H9 (cell line): ENCODE data around the gene ZPR1. TPM values are rescaled to one million over a fixed set of nuclear protein-coding genes. Genes with fewer than 3 reads are reported as not detected.

Experiments
- DNase-seq: peaks from one replicate; pipeline ENCODE4 v3.0.0-alpha.2; 2017
- H2AFZ ChIP-seq: one replicate; pipeline ENCODE4 v1.6.1; 2013; ENCODE audit warnings: mild to moderate bottlenecking, low read length, control low read depth, moderate library complexity
- H2AK5ac ChIP-seq: 2 replicates; pipeline ENCODE4 v1.6.1; 2013; ENCODE audit warnings: low read length, control low read depth, mixed read lengths; ENCODE audit not compliant: insufficient read length
- H2BK120ac ChIP-seq: one replicate; pipeline ENCODE4 v1.6.1; 2013; ENCODE audit warnings: low read depth, mild to moderate bottlenecking, low read length, control low read depth, inconsistent platforms; ENCODE audit not compliant: poor library complexity, severe bottlenecking
- H2BK12ac ChIP-seq: 2 replicates; pipeline ENCODE4 v1.6.1; 2013; ENCODE audit warnings: low read length, control low read depth, mixed read lengths, low read depth; ENCODE audit not compliant: insufficient read length
- H2BK15ac ChIP-seq: 2 replicates; pipeline ENCODE4 v1.6.1; 2013; ENCODE audit warnings: low read depth, low read length, control low read depth
- H2BK20ac ChIP-seq: one replicate; pipeline ENCODE4 v1.6.1; 2013; ENCODE audit warnings: low read depth, mild to moderate bottlenecking, low read length, control low read depth, inconsistent platforms; ENCODE audit not compliant: poor library complexity, severe bottlenecking
- H2BK5ac ChIP-seq: 2 replicates; pipeline ENCODE4 v1.6.1; 2013; ENCODE audit warnings: low read length, control low read depth, mixed read lengths; ENCODE audit not compliant: insufficient read length
- H3K14ac ChIP-seq: 2 replicates; pipeline ENCODE4 v1.6.1; 2013; ENCODE audit warnings: low read length, control low read depth; ENCODE audit not compliant: insufficient read depth
- H3K18ac ChIP-seq: 2 replicates; pipeline ENCODE4 v1.6.1; 2013; ENCODE audit warnings: low read depth, mild to moderate bottlenecking, mixed read lengths, low read length, control low read depth; ENCODE audit not compliant: insufficient read length
- H3K23ac ChIP-seq: 2 replicates; pipeline ENCODE4 v1.6.1; 2013; ENCODE audit warnings: low read length, control low read depth, mixed read lengths, low read depth; ENCODE audit not compliant: insufficient read length
- H3K23me2 ChIP-seq: 2 replicates; pipeline ENCODE4 v1.6.1; 2013; ENCODE audit warnings: low read depth, mild to moderate bottlenecking, mixed read lengths, low read length, control low read depth; ENCODE audit not compliant: insufficient read length, poor library complexity, severe bottlenecking
- H3K27ac ChIP-seq: 2 replicates; pipeline ENCODE4 v1.5.1; 2013; ENCODE audit warnings: low read length, control low read depth, mixed read lengths, low read depth; ENCODE audit not compliant: insufficient read length
- H3K27me3 ChIP-seq: 2 replicates; pipeline ENCODE4 v1.6.1; 2013; ENCODE audit warnings: low read length, control low read depth, inconsistent platforms; ENCODE audit not compliant: insufficient read depth
- H3K4ac ChIP-seq: 2 replicates; pipeline ENCODE4 v1.6.1; 2013; ENCODE audit warnings: low read depth, mild to moderate bottlenecking, control low read depth, inconsistent platforms, low read length, moderate library complexity
- H3K4me1 ChIP-seq: 2 replicates; pipeline ENCODE4 v1.6.1; 2013; ENCODE audit warnings: low read length, control low read depth, inconsistent platforms; ENCODE audit not compliant: insufficient read depth
- H3K4me2 ChIP-seq: 2 replicates; pipeline ENCODE4 v1.6.1; 2013; ENCODE audit warnings: low read length, control low read depth, mixed read lengths; ENCODE audit not compliant: insufficient read length, insufficient read depth
- H3K56ac ChIP-seq: 2 replicates; pipeline ENCODE4 v1.6.1; 2013; ENCODE audit warnings: low read depth, mild to moderate bottlenecking, mixed read lengths, low read length, control low read depth; ENCODE audit not compliant: insufficient read length
- H3K79me1 ChIP-seq: 2 replicates; pipeline ENCODE4 v1.6.1; 2013; ENCODE audit warnings: low read depth, mild to moderate bottlenecking, moderate library complexity, low read length, control low read depth, inconsistent platforms; ENCODE audit not compliant: insufficient read depth, poor library complexity, severe bottlenecking
- H3K79me2 ChIP-seq: 2 replicates; pipeline ENCODE4 v1.6.1; 2013; ENCODE audit warnings: low read length, control low read depth, inconsistent platforms; ENCODE audit not compliant: insufficient read depth
- H3K9ac ChIP-seq: 2 replicates; pipeline ENCODE4 v1.6.1; 2013; ENCODE audit warnings: low read length, control low read depth, mixed read lengths; ENCODE audit not compliant: insufficient read length; ENCODE audit errors: extremely low read depth
- H3K9me3 ChIP-seq: one replicate; pipeline ENCODE4 v1.6.1; 2013; ENCODE audit warnings: low read depth, low read length, inconsistent platforms; ENCODE audit not compliant: control insufficient read depth
- H3T11ph ChIP-seq: one replicate; pipeline ENCODE4 v1.6.1; 2013; ENCODE audit warnings: mild to moderate bottlenecking, low read length, control low read depth, inconsistent platforms
- H4K20me1 ChIP-seq: one replicate; pipeline ENCODE4 v1.6.1; 2013; ENCODE audit not compliant: control insufficient read depth, insufficient read length, insufficient read depth
- H4K5ac ChIP-seq: 2 replicates; pipeline ENCODE4 v1.6.1; 2013; ENCODE audit warnings: low read depth, mild to moderate bottlenecking, mixed read lengths, low read length, control low read depth; ENCODE audit not compliant: insufficient read length
- H4K8ac ChIP-seq: replicated peaks from 2 replicates; pipeline ENCODE4 v1.6.1; 2013; ENCODE audit warnings: low read length, control low read depth, mixed read lengths, low read depth; ENCODE audit not compliant: insufficient read length
- H4K91ac ChIP-seq: 2 replicates; pipeline ENCODE4 v1.6.1; 2013; ENCODE audit warnings: low read depth, mild to moderate bottlenecking, moderate library complexity, mixed read lengths, low read length, control low read depth; ENCODE audit not compliant: insufficient read length
- H3K27ac Mint-ChIP-seq, 3 experiments: 2 replicates in 2 of 3; 3 replicates in 1 of 3; pipeline ENCODE4 v1.8.0; 2020 to 2021; ENCODE audit warnings: mixed read lengths in 3 of 3, mild to moderate bottlenecking in 1 of 3, moderate library complexity in 1 of 3
- H3K27me3 Mint-ChIP-seq: 2 replicates; pipeline ENCODE4 v1.8.0; 2021; ENCODE audit warnings: low read depth, mild to moderate bottlenecking, moderate library complexity, mixed read lengths
- H3K36me3 Mint-ChIP-seq, 3 experiments: 2 replicates in 2 of 3; 3 replicates in 1 of 3; pipeline ENCODE4 v1.8.0; 2020 to 2021; ENCODE audit warnings: low read depth in 3 of 3, mixed read lengths in 3 of 3; ENCODE audit not compliant: insufficient read depth in 1 of 3
- H3K4me1 Mint-ChIP-seq, 2 experiments: 2 replicates each; pipeline ENCODE4 v1.8.0; 2020; ENCODE audit warnings: mixed read lengths in 2 of 2
- H3K4me3 Mint-ChIP-seq, 2 experiments: 2 replicates in 1 of 2; 3 replicates in 1 of 2; pipeline ENCODE4 v1.8.0; 2020 to 2021; ENCODE audit warnings: mild to moderate bottlenecking in 2 of 2, mixed read lengths in 2 of 2, moderate library complexity in 1 of 2
- H3K9me3 Mint-ChIP-seq, 2 experiments: 2 replicates in 1 of 2; 3 replicates in 1 of 2; pipeline ENCODE4 v1.8.0; 2020; ENCODE audit warnings: mild to moderate bottlenecking in 2 of 2, mixed read lengths in 2 of 2, moderate library complexity in 1 of 2
- WGBS: extraction: QIAGEN DNeasy Blood & Tissue Kit; methylation state at CpG from one replicate; pipeline ENCODE4 v1.1.7; 2013; ENCODE audit warnings: missing lambda C conversion rate, low lambda C conversion rate, mixed read lengths; ENCODE audit not compliant: insufficient read length; ENCODE audit errors: extremely low coverage; 5-methylcytosine and 5-hydroxymethylcytosine counted together
- total RNA-seq: library from RNA; stranded (reverse); gene quantifications from 2 replicates; pipeline ENCODE4 v1.2.1, GENCODE V29; 2021
- TF ChIP-seq, protein P1 (sequence below): fragments of 200-600 bp; sonication (generic); conservative IDR thresholded peaks from 3 replicates; pipeline ENCODE4 v1.8.0; 2021; ENCODE audit warnings: antibody characterized with exemption, mild to moderate bottlenecking

Gene ZPR1
- total RNA-seq, 1 experiment from 2014 or later: 82.0 TPM

DNA sequence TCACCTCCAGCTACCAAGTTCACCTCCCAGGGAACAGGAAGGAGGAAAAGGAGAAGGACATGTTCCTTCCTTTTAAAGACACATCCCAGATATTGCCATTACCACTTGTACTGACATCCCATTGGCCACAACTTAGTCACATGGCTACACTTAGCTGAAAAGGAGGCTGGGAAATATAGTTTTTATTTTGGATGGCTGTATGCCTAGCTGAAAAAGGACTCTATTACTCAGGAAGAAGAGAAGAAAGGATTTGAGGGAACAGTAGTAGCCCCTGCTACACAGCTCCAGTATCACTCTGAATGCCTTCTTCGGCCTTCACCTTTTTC, 5.9 kb upstream of the ZPR1 start:
- Histone ChIP-seq H2BK20ac (no peak overlapping the region), H3K56ac (no peak overlapping the region), H4K5ac (no peak overlapping the region), H3K79me2 (no peaks in the 10 kb centered on the region), H2AFZ (no peak overlapping the region), H3K79me1 (no peaks in the 10 kb centered on the region), H3K4me1 (no peaks in the 10 kb centered on the region; the same call in 1 of the 2 replicates), H3K9me3 (no peaks in the 10 kb centered on the region), H3K27ac (no peak overlapping the region), H3K9ac (no peak overlapping the region), H3K23ac (no peak overlapping the region), H4K20me1 (no peaks in the 10 kb centered on the region), H2BK12ac (no peak overlapping the region), H2BK120ac (no peak overlapping the region), H2BK5ac (no peak overlapping the region), H3K4ac (no peak overlapping the region), H4K91ac (no peak overlapping the region), H3K4me2 (no peak overlapping the region), H4K8ac (no peak overlapping the region), H3K18ac (no peak overlapping the region), H2AK5ac (no peak overlapping the region), H3K23me2 (no peaks in the 10 kb centered on the region), H3K14ac (no peak overlapping the region), H3K27me3 (no peaks in the 10 kb centered on the region; the same call in 1 of the 2 replicates), H2BK15ac (no peak overlapping the region), H3T11ph (no peak overlapping the region)
- Mint-ChIP-seq H3K4me3 (no peak overlapping the region), H3K4me1 (peaks cover 9 to 19% of the 10 kb centered on the region in 2 experiments), H3K27me3 (peaks cover 20% of the 10 kb centered on the region), H3K9me3 (no peaks in the 10 kb centered on the region), H3K27ac (no peak overlapping the region), H3K36me3 (no peaks in the 10 kb centered on the region)
- no CpG with 5 or more reads among the region's 1 CpG for WGBS
- DNase-seq: no peak
- TF ChIP-seq, protein P1, sequence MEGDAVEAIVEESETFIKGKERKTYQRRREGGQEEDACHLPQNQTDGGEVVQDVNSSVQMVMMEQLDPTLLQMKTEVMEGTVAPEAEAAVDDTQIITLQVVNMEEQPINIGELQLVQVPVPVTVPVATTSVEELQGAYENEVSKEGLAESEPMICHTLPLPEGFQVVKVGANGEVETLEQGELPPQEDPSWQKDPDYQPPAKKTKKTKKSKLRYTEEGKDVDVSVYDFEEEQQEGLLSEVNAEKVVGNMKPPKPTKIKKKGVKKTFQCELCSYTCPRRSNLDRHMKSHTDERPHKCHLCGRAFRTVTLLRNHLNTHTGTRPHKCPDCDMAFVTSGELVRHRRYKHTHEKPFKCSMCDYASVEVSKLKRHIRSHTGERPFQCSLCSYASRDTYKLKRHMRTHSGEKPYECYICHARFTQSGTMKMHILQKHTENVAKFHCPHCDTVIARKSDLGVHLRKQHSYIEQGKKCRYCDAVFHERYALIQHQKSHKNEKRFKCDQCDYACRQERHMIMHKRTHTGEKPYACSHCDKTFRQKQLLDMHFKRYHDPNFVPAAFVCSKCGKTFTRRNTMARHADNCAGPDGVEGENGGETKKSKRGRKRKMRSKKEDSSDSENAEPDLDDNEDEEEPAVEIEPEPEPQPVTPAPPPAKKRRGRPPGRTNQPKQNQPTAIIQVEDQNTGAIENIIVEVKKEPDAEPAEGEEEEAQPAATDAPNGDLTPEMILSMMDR: no peak
